Stimulated activated CD8-positive, alpha-beta memory T cell treated with anti-CD3 and anti-CD28 coated beads, Interleukin-2, amount 100 ng/mL, for 48 hours (primary cell): Measurements from ENCODE around the gene SELENOO.
"Not testable (repeated sequence)": the region's sequence is repeated elsewhere in the genome, so short reads cannot be mapped to it uniquely, and the experiment has no call there.

Experiments
- DNase-seq, 2 donors: peaks; one replicate each; pipeline ENCODE4 v3.0.0-alpha.2; 2020; ENCODE audit warnings: low read depth in 2 of 2

The SELENOO gene

GRCh38 chr22:50199251-50199721, 1.5 kb upstream of the SELENOO start:
- DNase-seq, result no peak

- DNase-seq, result no peak
Observed at GRCh38 chr22:50199829-50200460, 866 bp upstream of the SELENOO start.

GRCh38 chr22:50201191-50202129, 649 bp downstream of the SELENOO start:
- no peak for DNase-seq

- no peak for DNase-seq
Observed at GRCh38 chr22:50202130-50202666, 1.4 kb downstream of the SELENOO start.

GRCh38 chr22:50203288-50203687, 2.5 kb downstream of the SELENOO start:
- DNase-seq, result no peak

GRCh38 chr22:50204571-50204970, 3.8 kb downstream of the SELENOO start:
- DNase-seq, result no peak

GRCh38 chr22:50204998-50205397, 4.2 kb downstream of the SELENOO start:
- not testable (repeated sequence) for DNase-seq

GRCh38 chr22:50205781-50206569, 5.2 kb downstream of the SELENOO start:
- DNase-seq, result no peak

- no peak for DNase-seq
Observed at GRCh38 chr22:50206599-50206998, 5.8 kb downstream of the SELENOO start.

- DNase-seq, result no peak
Observed at GRCh38 chr22:50207383-50208140, 6.8 kb downstream of the SELENOO start.

- DNase-seq, result no peak
Observed at GRCh38 chr22:50208430-50208938, 7.7 kb downstream of the SELENOO start.

- no peak for DNase-seq
Observed at GRCh38 chr22:50208939-50209892, 8.4 kb downstream of the SELENOO start.

GRCh38 chr22:50209893-50210292, 9.1 kb downstream of the SELENOO start:
- peak in 1 of 2 donors; percentile 50 for DNase-seq

- no peak for DNase-seq
Observed at GRCh38 chr22:50210378-50211139, 9.7 kb downstream of the SELENOO start.

GRCh38 chr22:50211147-50211546, 10.3 kb downstream of the SELENOO start:
- DNase-seq, result no peak

- no peak for DNase-seq
Observed at GRCh38 chr22:50213263-50213662, 12.5 kb downstream of the SELENOO start.

- no peak for DNase-seq
Observed at GRCh38 chr22:50215297-50216054, 14.7 kb downstream of the SELENOO start.

GRCh38 chr22:50216055-50216683, 15.4 kb downstream of the SELENOO start:
- DNase-seq, result no peak
